Left ventricle myocardium inferior (tissue), 1 donor: ENCODE measurements around the gene APBA1. TPM values are rescaled to one million over a fixed set of nuclear protein-coding genes. Genes with fewer than 3 reads are reported as not detected.

Source experiments
- DNase-seq: peaks from one replicate; pipeline ENCODE4 v3.0.0-alpha.2; 2020
- H3K27ac ChIP-seq: fragments of 200-600 bp; replicated peaks from 2 replicates; pipeline ENCODE4 v1.8.0; 2021
- H3K27me3 ChIP-seq: fragments of 200-600 bp; 2 replicates; pipeline ENCODE4 v1.8.0; 2021; ENCODE audit warnings: low read depth
- H3K36me3 ChIP-seq: fragments of 200-600 bp; 2 replicates; pipeline ENCODE4 v1.8.0; 2021
- H3K4me1 ChIP-seq: fragments of 200-600 bp; 2 replicates; pipeline ENCODE4 v1.8.0; 2021
- H3K4me3 ChIP-seq: fragments of 200-600 bp; 2 replicates; pipeline ENCODE4 v1.8.0; 2021; ENCODE audit warnings: mild to moderate bottlenecking, moderate library complexity
- H3K9me3 ChIP-seq: fragments of 200-600 bp; replicated peaks from 2 replicates; pipeline ENCODE4 v1.8.0; 2021
- intact Hi-C: fragments of 100-400 bp; cut with micrococcal nuclease; formaldehyde crosslinking; loops from one replicate; pipeline ENCODE4 v1.11.0; 2022
- total RNA-seq: library from RNA; stranded (reverse); fragmentation: NEBNext Ultra II Directional; extraction: Animal tissue kit (Norgen Biotek cat#: 25700); gene quantifications from one replicate; pipeline ENCODE4 v1.2.1, GENCODE V29; 2021
- TF ChIP-seq, protein P1 (sequence below): fragments of 200-600 bp; IDR thresholded peaks from 2 replicates; pipeline ENCODE4 v1.8.0; 2021; ENCODE audit warnings: antibody characterized with exemption, mild to moderate bottlenecking, borderline replicate concordance
- donor health status: DM: no; HTN: yes; CAD: no; lungs with severe emphysema.

The APBA1 gene
- total RNA-seq, 1 donor from 2014 or later = 3.0 TPM

DNA sequence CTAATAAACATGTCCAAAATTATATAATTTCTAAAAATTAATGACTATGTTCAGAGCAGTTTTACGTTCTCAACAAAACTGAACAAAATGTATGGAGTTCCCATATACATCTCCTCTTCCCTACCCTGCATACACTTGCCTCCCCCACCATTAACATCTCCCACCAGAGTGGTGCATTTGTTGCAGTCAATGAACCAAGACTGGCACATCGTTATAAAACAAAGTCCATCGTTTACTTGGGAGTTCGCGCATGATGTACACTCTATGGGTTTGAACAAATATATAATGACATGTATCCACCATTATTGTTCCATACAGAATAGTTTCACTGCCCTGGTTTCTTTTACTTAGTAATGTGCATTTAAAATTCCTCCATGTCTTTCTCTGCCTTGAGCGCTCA, 130.1 kb downstream of the APBA1 start:
- Histone ChIP-seq H3K4me1 (peaks cover 12% of the 10 kb centered on the region), H3K9me3 (no peaks in the 10 kb centered on the region), H3K27ac (no peak overlapping the region), H3K27me3 (no peaks in the 10 kb centered on the region), H3K4me3 (no peak overlapping the region), H3K36me3 (no peaks in the 10 kb centered on the region)
- intact Hi-C loops = no loop called here
- DNase-seq = no peak
- TF ChIP-seq, protein P1, sequence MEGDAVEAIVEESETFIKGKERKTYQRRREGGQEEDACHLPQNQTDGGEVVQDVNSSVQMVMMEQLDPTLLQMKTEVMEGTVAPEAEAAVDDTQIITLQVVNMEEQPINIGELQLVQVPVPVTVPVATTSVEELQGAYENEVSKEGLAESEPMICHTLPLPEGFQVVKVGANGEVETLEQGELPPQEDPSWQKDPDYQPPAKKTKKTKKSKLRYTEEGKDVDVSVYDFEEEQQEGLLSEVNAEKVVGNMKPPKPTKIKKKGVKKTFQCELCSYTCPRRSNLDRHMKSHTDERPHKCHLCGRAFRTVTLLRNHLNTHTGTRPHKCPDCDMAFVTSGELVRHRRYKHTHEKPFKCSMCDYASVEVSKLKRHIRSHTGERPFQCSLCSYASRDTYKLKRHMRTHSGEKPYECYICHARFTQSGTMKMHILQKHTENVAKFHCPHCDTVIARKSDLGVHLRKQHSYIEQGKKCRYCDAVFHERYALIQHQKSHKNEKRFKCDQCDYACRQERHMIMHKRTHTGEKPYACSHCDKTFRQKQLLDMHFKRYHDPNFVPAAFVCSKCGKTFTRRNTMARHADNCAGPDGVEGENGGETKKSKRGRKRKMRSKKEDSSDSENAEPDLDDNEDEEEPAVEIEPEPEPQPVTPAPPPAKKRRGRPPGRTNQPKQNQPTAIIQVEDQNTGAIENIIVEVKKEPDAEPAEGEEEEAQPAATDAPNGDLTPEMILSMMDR = no peak

DNA sequence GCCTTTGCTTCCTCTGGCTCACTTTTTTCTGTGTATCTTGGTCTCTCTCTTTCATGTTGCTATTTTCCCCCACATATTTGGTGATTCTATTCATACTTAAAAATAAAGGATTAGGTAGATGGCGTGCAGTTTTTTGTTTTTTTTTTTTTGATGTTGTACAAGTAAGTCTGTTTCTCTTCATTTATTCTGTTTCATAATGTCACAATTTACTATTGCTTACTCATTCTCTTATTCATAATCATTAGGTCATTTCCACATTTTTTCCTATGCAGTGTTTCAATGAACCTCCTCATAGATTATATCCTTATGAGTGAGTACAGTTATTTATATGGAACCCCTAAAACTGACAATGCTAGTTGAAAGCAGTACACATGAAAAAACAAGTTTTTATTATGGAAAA, 136.3 kb downstream of the APBA1 start:
- DNase-seq = no peak
- H3K36me3 ChIP-seq = no peaks in the 10 kb centered on the region
- H3K9me3 ChIP-seq = no peaks in the 10 kb centered on the region
- no peak overlapping the region for H3K27ac ChIP-seq
- TF ChIP-seq, protein P1 = no peak
- intact Hi-C loops = no loop called here
- no peak overlapping the region for H3K4me3 ChIP-seq
- no peaks in the 10 kb centered on the region for H3K27me3 ChIP-seq
- H3K4me1 ChIP-seq = no peaks in the 10 kb centered on the region

- no peak for DNase-seq
- H3K27me3 ChIP-seq = no peaks in the 10 kb centered on the region
- no peak overlapping the region for H3K27ac ChIP-seq
- TF ChIP-seq, protein P1 = no peak
- no peaks in the 10 kb centered on the region for H3K9me3 ChIP-seq
- H3K4me1 ChIP-seq = no peaks in the 10 kb centered on the region
- intact Hi-C loops = no loop called here
- H3K4me3 ChIP-seq = no peak overlapping the region
- H3K36me3 ChIP-seq = no peaks in the 10 kb centered on the region
These were observed 136.8 kb downstream of the APBA1 start for GRCh38 chr9:69535286-69535832.

DNA sequence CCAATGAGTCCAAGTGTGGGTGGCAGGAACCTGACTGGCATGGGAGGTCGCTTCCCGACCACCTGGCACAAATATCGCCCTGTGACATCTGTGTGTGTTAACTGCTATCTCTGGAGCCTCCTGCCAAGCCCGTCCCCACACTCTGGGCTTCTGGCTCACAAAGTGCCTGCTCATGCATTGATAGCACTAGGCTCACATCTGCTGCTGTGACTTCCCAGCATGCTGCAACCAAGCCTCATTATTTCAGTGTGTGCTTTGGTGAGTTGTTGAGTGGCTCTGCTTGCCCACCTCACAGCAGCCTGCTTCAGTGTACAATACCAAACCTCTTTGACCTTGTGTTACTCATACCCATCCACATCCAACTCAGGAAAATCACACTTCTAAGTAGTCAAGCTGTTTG, 139.8 kb downstream of the APBA1 start:
- Histone ChIP-seq H3K27ac (no peak overlapping the region), H3K4me1 (no peaks in the 10 kb centered on the region), H3K4me3 (no peak overlapping the region), H3K36me3 (no peaks in the 10 kb centered on the region), H3K27me3 (no peaks in the 10 kb centered on the region), H3K9me3 (peaks cover 13% of the 10 kb centered on the region)
- intact Hi-C loops = no loop called here
- TF ChIP-seq, protein P1 = no peak
- no peak for DNase-seq

- intact Hi-C loops = no loop called here
- peaks cover 23% of the 10 kb centered on the region for H3K9me3 ChIP-seq
These were observed 144.7 kb downstream of the APBA1 start for GRCh38 chr9:69527454-69527853.

More at GRCh38 chr9:69527454-69527853, 144.7 kb downstream of the APBA1 start:
- no peak overlapping the region for H3K4me3 ChIP-seq
- DNase-seq = no peak
- no peaks in the 10 kb centered on the region for H3K36me3 ChIP-seq
- H3K27ac ChIP-seq = no peak overlapping the region
- no peaks in the 10 kb centered on the region for H3K4me1 ChIP-seq
- TF ChIP-seq, protein P1 = no peak
- H3K27me3 ChIP-seq = no peaks in the 10 kb centered on the region
